ENCODE data around the gene MAP2K7. TPM values are rescaled to one million over a fixed set of nuclear protein-coding genes. Genes with fewer than 3 reads are reported as not detected.

The MAP2K7 gene
- total RNA-seq, 1 donor: 14.8 TPM

DNA sequence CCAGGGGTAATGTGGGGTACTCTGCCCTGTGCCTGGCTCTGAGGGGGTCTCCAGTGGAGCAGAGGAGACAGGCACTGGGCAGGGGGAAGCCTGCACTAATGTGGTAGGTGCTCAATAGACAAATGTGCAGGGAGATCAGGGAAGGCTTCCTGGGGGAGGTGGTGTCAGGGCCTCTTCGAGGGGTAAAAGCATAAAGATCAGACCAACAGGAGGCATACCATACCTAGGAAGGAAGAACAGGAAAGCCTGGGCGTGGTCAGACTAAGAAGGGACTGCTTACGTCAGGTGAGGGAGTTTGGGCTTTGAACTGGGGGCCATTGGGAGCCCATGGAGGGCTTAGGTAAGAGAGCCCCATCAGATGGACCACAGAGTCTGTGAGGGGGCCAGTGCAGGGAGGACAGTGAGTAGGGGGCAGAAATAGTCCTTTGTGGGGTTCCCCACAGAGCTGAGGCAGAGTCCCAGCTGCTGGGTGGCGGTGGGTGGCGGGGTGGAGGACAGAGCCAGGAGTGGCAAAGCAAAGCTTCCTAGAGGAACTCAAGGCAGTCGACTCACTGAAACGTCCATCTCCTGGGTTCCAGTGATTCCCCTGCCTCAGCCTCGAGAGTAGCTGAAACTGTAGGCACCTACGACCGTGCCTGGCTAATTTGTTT lies 38.3 kb upstream of the MAP2K7 start:
- DNase-seq (ENCODE audit: insufficient read length, low spot score, missing footprints): peak; percentile 83
- H3K36me3 ChIP-seq (ENCODE audit: insufficient read depth, low read length): no peaks in the 10 kb centered on the region
- H3K27me3 ChIP-seq (ENCODE audit: insufficient read depth, low read length): no peaks in the 10 kb centered on the region
- H3K79me2 ChIP-seq (ENCODE audit: insufficient read depth, low read length): no peaks in the 10 kb centered on the region
- H3K9me3 ChIP-seq (ENCODE audit: low read depth, low read length): no peaks in the 10 kb centered on the region
- H4K20me1 ChIP-seq (ENCODE audit: insufficient read depth, low read length): no peaks in the 10 kb centered on the region
- no peak overlapping the region for H2AFZ ChIP-seq (ENCODE audit: low read length)
- TF ChIP-seq, protein P1, sequence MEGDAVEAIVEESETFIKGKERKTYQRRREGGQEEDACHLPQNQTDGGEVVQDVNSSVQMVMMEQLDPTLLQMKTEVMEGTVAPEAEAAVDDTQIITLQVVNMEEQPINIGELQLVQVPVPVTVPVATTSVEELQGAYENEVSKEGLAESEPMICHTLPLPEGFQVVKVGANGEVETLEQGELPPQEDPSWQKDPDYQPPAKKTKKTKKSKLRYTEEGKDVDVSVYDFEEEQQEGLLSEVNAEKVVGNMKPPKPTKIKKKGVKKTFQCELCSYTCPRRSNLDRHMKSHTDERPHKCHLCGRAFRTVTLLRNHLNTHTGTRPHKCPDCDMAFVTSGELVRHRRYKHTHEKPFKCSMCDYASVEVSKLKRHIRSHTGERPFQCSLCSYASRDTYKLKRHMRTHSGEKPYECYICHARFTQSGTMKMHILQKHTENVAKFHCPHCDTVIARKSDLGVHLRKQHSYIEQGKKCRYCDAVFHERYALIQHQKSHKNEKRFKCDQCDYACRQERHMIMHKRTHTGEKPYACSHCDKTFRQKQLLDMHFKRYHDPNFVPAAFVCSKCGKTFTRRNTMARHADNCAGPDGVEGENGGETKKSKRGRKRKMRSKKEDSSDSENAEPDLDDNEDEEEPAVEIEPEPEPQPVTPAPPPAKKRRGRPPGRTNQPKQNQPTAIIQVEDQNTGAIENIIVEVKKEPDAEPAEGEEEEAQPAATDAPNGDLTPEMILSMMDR (IDR thresholded peaks at IDR 0.05; ENCODE audit: extremely low read depth, low read depth, low read length): no peak
- no peak overlapping the region for H3K4me3 ChIP-seq (ENCODE audit: insufficient read depth, low read length)
- no peak overlapping the region for H3K4me2 ChIP-seq (ENCODE audit: insufficient read depth, low read length)
- H3K4me1 ChIP-seq (ENCODE audit: insufficient read depth, low read length): peaks cover 7% of the 10 kb centered on the region
- H3K27ac ChIP-seq (ENCODE audit: low read depth, low read length): no peak overlapping the region

DNA sequence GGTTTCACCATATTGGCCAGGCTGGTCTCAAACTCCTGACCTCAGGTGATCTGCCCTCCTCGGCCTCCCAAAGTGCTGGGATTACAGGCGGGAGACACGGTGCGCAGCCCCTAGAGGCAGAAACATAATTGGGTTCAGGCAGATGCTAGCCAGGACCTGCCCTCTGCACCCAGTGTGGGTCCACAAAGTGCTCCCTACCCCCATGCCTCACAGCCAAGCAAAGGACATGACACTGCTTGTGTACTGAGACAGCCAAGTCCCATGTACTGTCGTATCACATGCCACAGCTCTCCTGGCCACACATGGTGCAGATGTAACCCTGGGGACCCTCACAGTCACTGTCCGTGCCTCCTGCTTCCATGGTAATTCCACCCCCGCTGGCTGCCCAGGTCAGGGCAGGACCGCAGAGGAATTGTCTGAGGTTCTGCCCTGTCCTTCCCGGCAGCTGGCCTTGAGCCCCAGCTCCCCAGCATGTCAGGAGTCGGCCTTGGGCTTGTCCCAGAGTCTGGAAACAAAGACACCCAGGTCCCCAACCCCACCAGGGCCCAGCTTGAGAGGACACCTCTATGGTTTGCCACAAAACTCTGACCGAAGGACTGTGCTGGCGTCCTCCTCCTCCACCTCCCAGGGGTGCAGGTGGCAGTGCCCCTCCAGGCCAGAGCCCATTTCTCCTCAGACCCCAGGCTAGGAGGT lies 37.1 kb upstream of the MAP2K7 start:
- Histone ChIP-seq H4K20me1 (ENCODE audit: insufficient read depth, low read length) (no peaks in the 10 kb centered on the region), H3K4me2 (ENCODE audit: insufficient read depth, low read length) (no peak overlapping the region), H3K4me3 (ENCODE audit: insufficient read depth, low read length) (no peak overlapping the region), H3K36me3 (ENCODE audit: insufficient read depth, low read length) (no peaks in the 10 kb centered on the region), H3K9me3 (ENCODE audit: low read depth, low read length) (no peaks in the 10 kb centered on the region), H3K27ac (ENCODE audit: low read depth, low read length) (no peak overlapping the region), H3K79me2 (ENCODE audit: insufficient read depth, low read length) (no peaks in the 10 kb centered on the region), H3K4me1 (ENCODE audit: insufficient read depth, low read length) (peaks cover 8% of the 10 kb centered on the region), H2AFZ (ENCODE audit: low read length) (no peak overlapping the region), H3K27me3 (ENCODE audit: insufficient read depth, low read length) (no peaks in the 10 kb centered on the region)
- DNase-seq (ENCODE audit: insufficient read length, low spot score, missing footprints): peak; percentile 84
- TF ChIP-seq, protein P1 (IDR thresholded peaks at IDR 0.05; ENCODE audit: extremely low read depth, low read depth, low read length): no peak

DNA sequence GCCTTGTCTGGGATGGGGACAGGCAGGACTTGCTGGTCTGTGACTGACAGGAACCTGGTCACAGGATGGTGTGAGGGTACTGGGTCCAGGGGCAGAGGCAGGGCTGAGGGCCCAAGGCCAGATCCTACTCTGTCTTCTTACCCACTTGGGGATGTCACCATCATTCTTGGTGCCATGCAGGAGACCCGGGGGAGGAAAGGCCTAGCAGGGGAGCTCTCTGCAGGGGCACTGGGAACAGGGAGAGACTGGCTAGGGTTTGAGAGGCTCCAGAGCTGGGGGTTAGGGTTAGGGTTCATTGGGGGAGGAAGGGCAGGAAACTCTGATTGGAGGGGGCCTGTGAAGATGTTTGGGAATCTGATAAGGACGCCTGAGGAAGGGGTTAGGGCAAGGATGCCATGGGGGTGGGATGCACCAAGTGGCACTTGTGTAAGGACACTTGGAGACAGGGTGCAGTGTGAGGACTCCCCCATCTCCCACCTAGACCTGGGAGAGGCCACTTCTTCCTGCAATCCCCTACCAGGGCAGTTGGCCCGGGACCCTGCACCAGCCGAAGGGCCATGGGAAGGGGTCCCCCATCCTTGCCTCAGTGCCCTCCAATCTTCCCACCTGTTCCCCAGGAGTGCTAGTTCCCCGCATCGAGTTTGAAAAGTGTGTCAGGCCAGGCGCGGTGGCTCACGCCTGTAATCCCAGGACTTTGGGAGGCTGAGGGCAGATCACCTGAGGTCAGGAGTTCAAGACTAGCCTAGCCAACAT lies 36.4 kb upstream of the MAP2K7 start:
- Histone ChIP-seq H2AFZ (ENCODE audit: low read length) (no peak overlapping the region), H3K4me2 (ENCODE audit: insufficient read depth, low read length) (no peak overlapping the region), H3K79me2 (ENCODE audit: insufficient read depth, low read length) (no peaks in the 10 kb centered on the region), H3K27ac (ENCODE audit: low read depth, low read length) (no peak overlapping the region), H3K9me3 (ENCODE audit: low read depth, low read length) (no peaks in the 10 kb centered on the region), H3K27me3 (ENCODE audit: insufficient read depth, low read length) (no peaks in the 10 kb centered on the region), H4K20me1 (ENCODE audit: insufficient read depth, low read length) (no peaks in the 10 kb centered on the region), H3K36me3 (ENCODE audit: insufficient read depth, low read length) (no peaks in the 10 kb centered on the region), H3K4me1 (ENCODE audit: insufficient read depth, low read length) (peaks cover 12% of the 10 kb centered on the region), H3K4me3 (ENCODE audit: insufficient read depth, low read length) (no peak overlapping the region)
- peak; percentile 77 for DNase-seq (ENCODE audit: insufficient read length, low spot score, missing footprints)
- TF ChIP-seq, protein P1 (IDR thresholded peaks at IDR 0.05; ENCODE audit: extremely low read depth, low read depth, low read length): no peak

DNA sequence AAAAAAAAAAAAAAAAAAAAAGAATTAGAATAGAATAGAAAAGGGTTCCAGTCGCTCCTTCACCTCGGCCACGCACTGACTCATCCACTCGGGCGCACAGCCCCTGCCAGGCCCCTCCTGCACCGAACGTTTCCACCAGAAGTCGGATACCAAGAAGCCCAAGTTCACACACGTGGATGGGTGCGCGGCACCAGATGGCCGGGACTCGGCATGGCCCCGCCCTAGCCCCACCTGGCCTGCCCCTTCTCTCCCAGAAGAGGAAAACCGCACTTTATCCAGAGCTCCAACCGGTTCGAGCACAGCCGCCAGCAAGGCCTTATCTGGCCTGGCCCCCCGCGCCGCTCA lies 35.4 kb upstream of the MAP2K7 start:
- TF ChIP-seq, protein P1 (IDR thresholded peaks at IDR 0.05; ENCODE audit: extremely low read depth, low read depth, low read length): no peak
- peak; percentile 65 for DNase-seq (ENCODE audit: insufficient read length, low spot score, missing footprints)
- peaks cover 12% of the 10 kb centered on the region for H3K4me1 ChIP-seq (ENCODE audit: insufficient read depth, low read length)
- H4K20me1 ChIP-seq (ENCODE audit: insufficient read depth, low read length): no peaks in the 10 kb centered on the region
- no peak overlapping the region for H3K27ac ChIP-seq (ENCODE audit: low read depth, low read length)
- H3K9me3 ChIP-seq (ENCODE audit: low read depth, low read length): no peaks in the 10 kb centered on the region
- peak overlapping the region; percentile 83 for H3K4me2 ChIP-seq (ENCODE audit: insufficient read depth, low read length)
- H2AFZ ChIP-seq (ENCODE audit: low read length): no peak overlapping the region
- H3K27me3 ChIP-seq (ENCODE audit: insufficient read depth, low read length): peaks cover 8% of the 10 kb centered on the region
- H3K36me3 ChIP-seq (ENCODE audit: insufficient read depth, low read length): no peaks in the 10 kb centered on the region
- peak overlapping the region; percentile 64 for H3K4me3 ChIP-seq (ENCODE audit: insufficient read depth, low read length)
- no peaks in the 10 kb centered on the region for H3K79me2 ChIP-seq (ENCODE audit: insufficient read depth, low read length)

All from osteoblast (primary cell).